NB4 (cell line): ENCODE data around the gene CACNG6.

Experiments used
- DNase-seq: peaks from one replicate; pipeline ENCODE4 v3.0.0; 2010; ENCODE audit warnings: low read depth
- H3K4me3 ChIP-seq: one replicate; pipeline ENCODE4 v1.5.1; 2011; ENCODE audit warnings: mild to moderate bottlenecking, low read depth, low read length, moderate library complexity
- CTCF ChIP-seq: IDR thresholded peaks from one replicate; pipeline ENCODE4 v1.5.1; 2012; ENCODE audit warnings: low read depth, low read length
- MYC ChIP-seq: IDR thresholded peaks from 2 replicates; pipeline ENCODE4 v1.6.1; 2011; ENCODE audit warnings: low read depth, low read length
- POLR2A ChIP-seq: IDR thresholded peaks from 2 replicates; pipeline ENCODE4 v1.6.1; 2011; ENCODE audit warnings: mild to moderate bottlenecking; ENCODE audit not compliant: insufficient read length; ENCODE audit errors: extremely low read depth
- TF ChIP-seq, protein P1 (sequence below): IDR thresholded peaks from 2 replicates; pipeline ENCODE4 v1.6.1; 2011; ENCODE audit warnings: low read depth, low read length

CACNG6 gene

DNA sequence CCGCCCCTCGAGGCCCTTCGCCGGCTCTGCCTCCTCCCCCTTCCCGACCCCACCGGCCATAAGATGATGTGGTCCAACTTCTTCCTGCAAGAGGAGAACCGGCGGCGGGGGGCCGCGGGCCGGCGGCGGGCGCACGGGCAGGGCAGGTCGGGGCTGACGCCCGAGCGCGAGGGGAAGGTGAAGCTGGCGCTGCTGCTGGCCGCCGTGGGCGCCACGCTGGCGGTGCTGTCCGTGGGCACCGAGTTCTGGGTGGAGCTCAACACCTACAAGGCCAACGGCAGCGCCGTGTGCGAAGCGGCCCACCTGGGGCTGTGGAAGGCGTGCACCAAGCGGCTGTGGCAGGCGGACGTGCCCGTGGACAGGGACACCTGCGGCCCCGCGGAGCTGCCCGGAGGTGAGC is 1.4 kb downstream of the CACNG6 start:
- no peak for DNase-seq
- no peak overlapping the region for H3K4me3 ChIP-seq
- TF ChIP-seq CTCF (no peak), POLR2A (no peak), MYC (no peak)
- TF ChIP-seq, protein P1, sequence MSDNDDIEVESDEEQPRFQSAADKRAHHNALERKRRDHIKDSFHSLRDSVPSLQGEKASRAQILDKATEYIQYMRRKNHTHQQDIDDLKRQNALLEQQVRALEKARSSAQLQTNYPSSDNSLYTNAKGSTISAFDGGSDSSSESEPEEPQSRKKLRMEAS, result no peak

- no peak overlapping the region for H3K4me3 ChIP-seq
- no peak for DNase-seq
- TF ChIP-seq MYC (no peak), POLR2A (no peak), CTCF (no peak)
- TF ChIP-seq, protein P1, result no peak
Observed at GRCh38 chr19:53993448-53993847, 2.0 kb downstream of the CACNG6 start.

- DNase-seq, result no peak
- TF ChIP-seq, protein P1, result no peak
- TF ChIP-seq MYC, result no peak
- no peak for TF ChIP-seq POLR2A
- no peak for TF ChIP-seq CTCF
- no peak overlapping the region for H3K4me3 ChIP-seq
Observed at GRCh38 chr19:53994811-53995210, 3.4 kb downstream of the CACNG6 start.

GRCh38 chr19:53998223-53998622 is 6.8 kb downstream of the CACNG6 start:
- DNase-seq, result no peak
- TF ChIP-seq MYC (no peak), POLR2A (no peak)
- H3K4me3 ChIP-seq, result no peak overlapping the region

GRCh38 chr19:53999694-54000093 is 8.3 kb downstream of the CACNG6 start:
- no peak overlapping the region for H3K4me3 ChIP-seq
- DNase-seq, result no peak
- TF ChIP-seq, protein P1, result no peak
- no peak for TF ChIP-seq CTCF
- TF ChIP-seq MYC, result no peak
- no peak for TF ChIP-seq POLR2A

GRCh38 chr19:54001496-54001895 is 10.1 kb downstream of the CACNG6 start:
- no peak for DNase-seq
- H3K4me3 ChIP-seq, result no peak overlapping the region
- TF ChIP-seq, protein P1, result no peak
- TF ChIP-seq POLR2A (no peak), CTCF (no peak), MYC (no peak)
